Peyer's patch (tissue), 4 donors: Measurements from ENCODE around the gene SRA1. TPM values are rescaled to one million over a fixed set of nuclear protein-coding genes. Genes with fewer than 3 reads are reported as not detected.
A peak's percentile ranks its signal among the peaks of the same experiment; 100 is the strongest.

ENCODE experiments used
- DNase-seq, 3 donors: peaks; one replicate each; pipeline ENCODE4 v3.0.0-alpha.2; 2017 to 2019
- H3K27ac ChIP-seq, 4 donors: fragments of 200-600 bp; sonication (generic); one replicate each; pipeline ENCODE4 v1.5.1; 2016 to 2019
- H3K27me3 ChIP-seq, 2 donors: fragments of 200-600 bp; sonication (generic); one replicate each; pipeline ENCODE4 v1.5.1; 2019
- H3K36me3 ChIP-seq, 3 donors: fragments of 200-600 bp; sonication (generic); one replicate each; pipeline ENCODE4 v1.5.1; 2016 to 2019
- H3K4me1 ChIP-seq, 4 donors: fragments of 200-600 bp; sonication (generic); one replicate each; pipeline ENCODE4 v1.5.1; 2016 to 2019
- H3K4me3 ChIP-seq, 4 donors: fragments of 200-600 bp; sonication (generic); 1 replicate in 3 of 4; 2 replicates in 1 of 4; pipeline ENCODE4 v1.5.1; 2016 to 2019; ENCODE audit warnings: mild to moderate bottlenecking in 1 of 4
- H3K9me3 ChIP-seq, 4 donors: fragments of 200-600 bp; sonication (generic); one replicate each; pipeline ENCODE4 v1.5.1; 2016 to 2019; ENCODE audit warnings: mild to moderate bottlenecking in 1 of 4
- CTCF ChIP-seq, 6 experiments: fragments of 450-650 bp in 4 of 6; fragments of 200-600 bp in 2 of 6; sonication (generic) in 1 of 6; IDR thresholded peaks; one replicate each; pipeline ENCODE4 v1.5.1; 2017 to 2019; ENCODE audit warnings: antibody characterized with exemption in 6 of 6, mild to moderate bottlenecking in 3 of 6, moderate library complexity in 1 of 6
- POLR2A ChIP-seq, 2 donors: fragments of 450-650 bp; IDR thresholded peaks; one replicate each; pipeline ENCODE4 v1.5.1; 2017; ENCODE audit warnings: antibody characterized with exemption in 2 of 2, mild to moderate bottlenecking in 2 of 2, moderate library complexity in 2 of 2
- total RNA-seq, 4 donors: library from RNA; depleted of rRNA; stranded (reverse); fragments of >200 nt; gene quantifications; one replicate each; pipeline ENCODE4 v1.1.0, GENCODE V29; 2016

SRA1 gene
- total RNA-seq, 4 donors from 2014 or later, result 19.8 to 38.6 (median 27.5) TPM

DNA sequence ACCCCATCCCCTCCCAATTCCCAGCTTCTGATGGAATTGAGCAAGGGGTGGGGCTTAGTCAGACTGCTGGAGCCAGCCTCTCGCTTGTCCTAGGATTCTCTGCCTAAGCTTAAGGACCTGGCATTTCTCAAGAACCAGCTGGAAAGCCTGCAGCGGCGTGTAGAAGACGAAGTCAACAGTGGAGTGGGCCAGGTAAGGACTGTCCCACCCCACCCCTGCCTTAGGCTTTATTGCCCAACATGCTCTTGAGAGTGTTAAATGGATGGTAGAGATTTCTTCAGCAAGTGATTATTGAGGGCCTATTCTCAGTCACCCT is 8.5 kb upstream of the SRA1 start:
- Histone ChIP-seq H3K4me1 (peaks cover 0 to 50% (median 13%) of the 10 kb centered on the region in 4 donors), H3K36me3 (peaks cover 0 to 30% (median 0%) of the 10 kb centered on the region in 3 donors), H3K4me3 (peak overlapping the region in 2 of 4 donors; percentile 72 to 81)

DNA sequence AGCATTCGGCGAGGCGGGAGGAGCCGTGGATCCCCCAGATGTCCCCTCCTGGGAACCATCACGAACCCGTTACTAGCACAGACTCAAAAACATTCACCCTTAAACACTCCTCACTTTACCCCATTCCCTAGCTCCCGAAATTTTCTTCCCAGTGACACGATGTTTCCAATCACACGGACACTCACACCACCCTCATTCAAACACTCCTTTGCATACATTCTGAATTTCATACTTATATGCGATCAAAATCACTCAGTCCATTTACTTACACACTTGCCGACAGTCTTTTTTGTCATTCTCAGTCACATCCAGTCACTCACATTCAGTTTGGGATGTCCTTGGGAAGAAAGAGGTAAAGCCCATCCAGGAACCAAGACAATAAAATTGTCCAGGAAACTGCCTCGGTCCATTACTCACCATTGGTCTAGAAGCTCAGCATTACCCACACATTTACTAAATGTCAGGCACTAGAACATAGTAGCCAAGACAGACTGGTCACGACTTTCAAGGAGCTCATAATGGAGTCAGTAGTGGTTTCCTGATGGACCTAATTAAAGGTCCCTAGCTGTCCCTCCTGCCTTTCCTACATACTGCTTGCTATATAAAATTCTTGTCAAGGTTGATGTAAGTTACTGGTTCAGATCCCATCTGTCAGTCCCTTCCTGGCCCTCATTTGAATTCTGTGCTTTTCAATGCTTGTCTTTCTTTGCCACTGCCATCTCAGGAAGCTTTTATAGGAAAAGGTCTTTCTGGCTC is 7.9 kb upstream of the SRA1 start:
- TF ChIP-seq CTCF (IDR thresholded peaks at IDR 0.05), result no peak
- TF ChIP-seq POLR2A (IDR thresholded peaks at IDR 0.05), result no peak
- no peak for DNase-seq
- Histone ChIP-seq H3K27ac (peak overlapping the region; percentile 90 to 95 (median 90)), H3K4me3 (peak overlapping the region; percentile 60 to 81 (median 68)), H3K27me3 (no peaks in the 10 kb centered on the region), H3K4me1 (peaks cover 0 to 50% (median 13%) of the 10 kb centered on the region in 4 donors), H3K36me3 (peaks cover 0 to 35% (median 0%) of the 10 kb centered on the region in 3 donors), H3K9me3 (no peaks in the 10 kb centered on the region)

More for the DNA sequence above, 8.5 kb upstream of the SRA1 start:
- Histone ChIP-seq H3K27ac (peak overlapping the region in 3 of 4 donors; percentile 90 to 95 (median 90)), H3K9me3 (no peaks in the 10 kb centered on the region), H3K27me3 (no peaks in the 10 kb centered on the region)
- TF ChIP-seq POLR2A (IDR thresholded peaks at IDR 0.05), result no peak
- TF ChIP-seq CTCF (IDR thresholded peaks at IDR 0.05), result no peak
- peak in 1 of 3 donors; percentile 6 for DNase-seq

- H3K9me3 ChIP-seq, result no peaks in the 10 kb centered on the region
- peak in 3 of 6 experiments; percentile 6 to 13 (median 9) for TF ChIP-seq CTCF (IDR thresholded peaks at IDR 0.05)
- TF ChIP-seq POLR2A (IDR thresholded peaks at IDR 0.05), result peak; percentile 84 to 92
- H3K4me3 ChIP-seq, result peak within 1 kb of the TSS; percentile 60 to 81 (median 68)
- H3K36me3 ChIP-seq, result peaks cover 0 to 37% (median 0%) of the 10 kb centered on the region in 3 donors
- DNase-seq, result peak; percentile 95 to 98 (median 96)
- H3K27me3 ChIP-seq, result no peaks in the 10 kb centered on the region
- H3K4me1 ChIP-seq, result peaks cover 0 to 44% (median 13%) of the 10 kb centered on the region in 4 donors
- peak within 1 kb of the TSS; percentile 90 to 95 (median 90) for H3K27ac ChIP-seq
Measured at GRCh38 chr5:140564196-140565023, 7.1 kb upstream of the SRA1 start, which contains the start of the genes APBB3 and SLC35A4. TSS of gene APBB3 (minus strand) at chr5:140564598. CDS start at chr5:140564245, 353 bp downstream. TSS of gene SLC35A4 (plus strand) at chr5:140564828. CDS start at chr5:140567170, 2,342 bp downstream.

GRCh38 chr5:140563596-140563995 is 6.3 kb upstream of the SRA1 start:
- Histone ChIP-seq H3K4me3 (peak overlapping the region; percentile 60 to 81 (median 68)), H3K27me3 (no peaks in the 10 kb centered on the region), H3K36me3 (peaks cover 0 to 37% (median 0%) of the 10 kb centered on the region in 3 donors), H3K27ac (peak overlapping the region; percentile 90 to 95 (median 90)), H3K4me1 (peaks cover 0 to 36% (median 9%) of the 10 kb centered on the region in 4 donors), H3K9me3 (no peaks in the 10 kb centered on the region)
- DNase-seq, result no peak
- TF ChIP-seq POLR2A (IDR thresholded peaks at IDR 0.05), result no peak
- no peak for TF ChIP-seq CTCF (IDR thresholded peaks at IDR 0.05)

DNA sequence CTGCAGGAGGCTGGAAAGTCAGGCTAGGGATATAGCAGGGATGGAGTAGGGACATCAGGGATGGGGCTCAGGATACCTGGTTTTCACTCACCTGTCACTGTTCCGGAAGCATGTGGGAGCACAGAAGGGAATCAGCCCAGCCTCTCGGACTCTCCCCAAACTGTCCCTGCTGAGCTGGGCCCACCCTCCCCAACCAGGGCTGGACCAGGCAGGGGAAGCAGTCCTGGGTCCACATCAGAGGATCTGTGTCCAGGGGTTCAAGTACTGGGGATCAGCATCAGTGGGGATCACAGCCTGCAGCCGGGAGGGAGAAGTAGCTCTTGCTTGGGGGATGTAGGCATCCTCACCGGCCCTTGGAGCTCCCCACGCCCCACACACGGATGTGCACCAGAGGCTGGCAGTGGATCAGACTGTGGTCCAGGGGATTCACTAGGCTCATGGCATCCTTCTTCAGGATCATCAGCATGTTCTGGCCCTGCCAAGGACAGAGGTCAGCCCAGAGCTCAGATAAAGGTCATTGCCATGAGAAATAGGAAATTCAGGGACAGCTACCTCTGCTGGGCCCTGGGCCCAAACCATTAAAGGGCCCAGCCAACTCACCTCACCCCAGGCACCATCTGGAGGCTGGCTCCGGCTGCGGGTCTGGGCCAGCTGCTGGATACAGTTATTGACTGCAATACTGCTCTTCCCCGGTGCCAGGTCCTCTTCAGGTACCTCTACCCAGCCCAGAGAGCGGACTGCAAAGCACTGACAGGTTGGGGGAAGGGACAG is 4.7 kb upstream of the SRA1 start:
- H3K27me3 ChIP-seq, result no peaks in the 10 kb centered on the region
- peaks cover 0 to 22% (median 0%) of the 10 kb centered on the region in 3 donors for H3K36me3 ChIP-seq
- no peak overlapping the region for H3K4me3 ChIP-seq
- no peaks in the 10 kb centered on the region for H3K9me3 ChIP-seq
- TF ChIP-seq POLR2A (IDR thresholded peaks at IDR 0.05) (no peak), CTCF (IDR thresholded peaks at IDR 0.05) (no peak)
- no peak overlapping the region for H3K27ac ChIP-seq
- peaks cover 0 to 28% (median 9%) of the 10 kb centered on the region in 4 donors for H3K4me1 ChIP-seq
- DNase-seq, result peak in 1 of 3 donors; percentile 8
